ENCODE data around the gene RNF19B.
A peak's percentile ranks its signal among the peaks of the same experiment; 100 is the strongest.

The RNF19B gene

GRCh38 chr1:33008051-33008914 lies 43.7 kb upstream of the RNF19B start:
- Histone ChIP-seq H4K8ac (ENCODE audit: low read depth, low read length) (no peak overlapping the region), H3K56ac (ENCODE audit: low read length) (no peak overlapping the region), H2BK15ac (replicated peaks; ENCODE audit: low read depth) (no peak overlapping the region), H3K4me2 (ENCODE audit: low read length) (no peak overlapping the region), H3K4me1 (ENCODE audit: control insufficient read depth, low read depth, low read length) (peaks cover 4% of the 10 kb centered on the region), H2BK120ac (ENCODE audit: low read depth, low read length) (no peak overlapping the region), H3K79me1 (ENCODE audit: low read length) (no peaks in the 10 kb centered on the region), H2BK5ac (ENCODE audit: low read length) (no peak overlapping the region), H3K27me3 (ENCODE audit: insufficient read depth, low read length, poor library complexity) (no peaks in the 10 kb centered on the region), H3K4ac (ENCODE audit: low read depth, low read length) (no peak overlapping the region), H3K4me3 (ENCODE audit: low read length) (no peak overlapping the region), H4K5ac (ENCODE audit: low read length) (no peak overlapping the region), H3K23ac (ENCODE audit: low read length) (no peak overlapping the region), H3K9ac (ENCODE audit: low read length) (no peak overlapping the region), H3K79me2 (ENCODE audit: control insufficient read depth, insufficient read depth, low read length) (no peaks in the 10 kb centered on the region), H3K18ac (ENCODE audit: low read length) (no peak overlapping the region), H3K27ac (ENCODE audit: low read depth, low read length) (no peak overlapping the region), H3K36me3 (ENCODE audit: control insufficient read depth, insufficient read depth, low read length) (peaks cover 15% of the 10 kb centered on the region), H2AK5ac (ENCODE audit: low read length) (no peak overlapping the region)
- WGBS (ENCODE audit: extremely low coverage, insufficient coverage, low lambda C conversion rate) = no CpG with 5 or more reads among the region's 13 CpGs
- DNase-seq = no peak

GRCh38 chr1:33007190-33008050 lies 42.8 kb upstream of the RNF19B start:
- Histone ChIP-seq H3K27me3 (ENCODE audit: insufficient read depth, low read length, poor library complexity) (no peaks in the 10 kb centered on the region), H3K4me2 (ENCODE audit: low read length) (no peak overlapping the region), H2BK15ac (replicated peaks; ENCODE audit: low read depth) (no peak overlapping the region), H2BK120ac (ENCODE audit: low read depth, low read length) (no peak overlapping the region), H4K8ac (ENCODE audit: low read depth, low read length) (no peak overlapping the region), H3K9ac (ENCODE audit: low read length) (no peak overlapping the region), H3K36me3 (ENCODE audit: control insufficient read depth, insufficient read depth, low read length) (peaks cover 13% of the 10 kb centered on the region), H3K79me1 (ENCODE audit: low read length) (no peaks in the 10 kb centered on the region), H3K23ac (ENCODE audit: low read length) (no peak overlapping the region), H3K27ac (ENCODE audit: low read depth, low read length) (no peak overlapping the region), H4K5ac (ENCODE audit: low read length) (no peak overlapping the region), H3K56ac (ENCODE audit: low read length) (no peak overlapping the region), H2BK5ac (ENCODE audit: low read length) (no peak overlapping the region), H3K4me3 (ENCODE audit: low read length) (no peak overlapping the region), H3K18ac (ENCODE audit: low read length) (no peak overlapping the region), H3K4ac (ENCODE audit: low read depth, low read length) (no peak overlapping the region), H3K79me2 (ENCODE audit: control insufficient read depth, insufficient read depth, low read length) (no peaks in the 10 kb centered on the region), H3K4me1 (ENCODE audit: control insufficient read depth, low read depth, low read length) (peaks cover 4% of the 10 kb centered on the region), H2AK5ac (ENCODE audit: low read length) (no peak overlapping the region)
- DNase-seq = peak; percentile 82
- WGBS (ENCODE audit: extremely low coverage, insufficient coverage, low lambda C conversion rate) = no CpG with 5 or more reads among the region's 6 CpGs

DNA sequence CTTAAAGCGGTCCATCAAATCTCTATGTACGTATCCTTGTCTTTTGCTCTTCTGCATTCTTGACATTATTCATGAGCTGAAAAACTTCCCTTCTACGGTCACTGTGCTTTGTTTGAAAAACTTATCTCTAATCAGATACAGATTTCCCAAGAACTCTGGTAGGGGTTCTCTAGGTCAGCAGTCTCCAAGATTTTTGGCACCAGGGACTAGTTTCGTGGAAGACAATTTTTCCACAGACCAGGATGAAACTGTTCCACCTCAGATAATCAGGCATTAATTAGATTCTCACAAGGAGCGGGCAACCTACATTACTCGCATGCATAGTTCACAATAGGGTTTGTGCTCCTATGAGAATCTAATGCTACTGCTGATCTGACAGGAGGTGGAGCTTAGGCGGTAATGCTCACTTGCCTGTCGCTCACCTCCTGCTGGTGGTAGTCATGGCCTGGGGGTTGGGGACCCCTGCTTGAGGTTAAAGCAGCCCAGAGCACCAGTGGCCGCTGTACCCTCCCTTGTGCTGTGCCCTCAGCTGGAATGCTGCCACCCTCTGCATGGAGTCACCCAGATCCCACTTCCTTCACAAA lies 41.3 kb upstream of the RNF19B start:
- peaks cover 4% of the 10 kb centered on the region for H3K4me1 ChIP-seq (ENCODE audit: control insufficient read depth, low read depth, low read length)

GRCh38 chr1:33005117-33005837 lies 40.7 kb upstream of the RNF19B start:
- Histone ChIP-seq H3K4ac (ENCODE audit: low read depth, low read length) (no peak overlapping the region), H3K79me2 (ENCODE audit: control insufficient read depth, insufficient read depth, low read length) (no peaks in the 10 kb centered on the region), H3K27ac (ENCODE audit: low read depth, low read length) (no peak overlapping the region)

More for the DNA sequence above, 41.3 kb upstream of the RNF19B start:
- Histone ChIP-seq H2BK15ac (replicated peaks; ENCODE audit: low read depth) (no peak overlapping the region), H3K56ac (ENCODE audit: low read length) (peak overlapping the region; percentile 37), H3K36me3 (ENCODE audit: control insufficient read depth, insufficient read depth, low read length) (peaks cover 5% of the 10 kb centered on the region), H2BK120ac (ENCODE audit: low read depth, low read length) (no peak overlapping the region), H3K4me3 (ENCODE audit: low read length) (no peak overlapping the region), H3K18ac (ENCODE audit: low read length) (no peak overlapping the region), H3K4ac (ENCODE audit: low read depth, low read length) (no peak overlapping the region), H3K23ac (ENCODE audit: low read length) (no peak overlapping the region), H4K5ac (ENCODE audit: low read length) (no peak overlapping the region), H3K79me2 (ENCODE audit: control insufficient read depth, insufficient read depth, low read length) (no peaks in the 10 kb centered on the region), H2BK5ac (ENCODE audit: low read length) (no peak overlapping the region), H3K27me3 (ENCODE audit: insufficient read depth, low read length, poor library complexity) (no peaks in the 10 kb centered on the region), H4K8ac (ENCODE audit: low read depth, low read length) (no peak overlapping the region), H3K4me2 (ENCODE audit: low read length) (no peak overlapping the region), H3K79me1 (ENCODE audit: low read length) (no peaks in the 10 kb centered on the region), H3K27ac (ENCODE audit: low read depth, low read length) (no peak overlapping the region), H2AK5ac (ENCODE audit: low read length) (no peak overlapping the region), H3K9ac (ENCODE audit: low read length) (peak overlapping the region; percentile 1)
- whole genome bisulfite sequencing (ENCODE audit: extremely low coverage, insufficient coverage, low lambda C conversion rate) = no CpG with 5 or more reads among the region's 9 CpGs
- DNase-seq = no peak

GRCh38 chr1:33004613-33005012 lies 40.0 kb upstream of the RNF19B start:
- Histone ChIP-seq H3K4me2 (ENCODE audit: low read length) (no peak overlapping the region), H2BK120ac (ENCODE audit: low read depth, low read length) (no peak overlapping the region), H2AK5ac (ENCODE audit: low read length) (no peak overlapping the region), H3K56ac (ENCODE audit: low read length) (no peak overlapping the region), H3K4me1 (ENCODE audit: control insufficient read depth, low read depth, low read length) (peaks cover 4% of the 10 kb centered on the region), H4K8ac (ENCODE audit: low read depth, low read length) (no peak overlapping the region), H3K27ac (ENCODE audit: low read depth, low read length) (no peak overlapping the region), H3K79me1 (ENCODE audit: low read length) (no peaks in the 10 kb centered on the region), H3K79me2 (ENCODE audit: control insufficient read depth, insufficient read depth, low read length) (no peaks in the 10 kb centered on the region), H3K27me3 (ENCODE audit: insufficient read depth, low read length, poor library complexity) (no peaks in the 10 kb centered on the region), H3K36me3 (ENCODE audit: control insufficient read depth, insufficient read depth, low read length) (peaks cover 2% of the 10 kb centered on the region), H4K5ac (ENCODE audit: low read length) (no peak overlapping the region), H3K4me3 (ENCODE audit: low read length) (no peak overlapping the region), H2BK5ac (ENCODE audit: low read length) (no peak overlapping the region), H2BK15ac (replicated peaks; ENCODE audit: low read depth) (no peak overlapping the region), H3K23ac (ENCODE audit: low read length) (no peak overlapping the region), H3K4ac (ENCODE audit: low read depth, low read length) (no peak overlapping the region), H3K9ac (ENCODE audit: low read length) (no peak overlapping the region), H3K18ac (ENCODE audit: low read length) (no peak overlapping the region)
- no peak for DNase-seq
- 100% methylated on average over 1 of the region's 2 CpGs for WGBS (ENCODE audit: extremely low coverage, insufficient coverage, low lambda C conversion rate)

More at GRCh38 chr1:33005117-33005837, 40.7 kb upstream of the RNF19B start:
- Histone ChIP-seq H3K56ac (ENCODE audit: low read length) (no peak overlapping the region), H2BK5ac (ENCODE audit: low read length) (no peak overlapping the region), H3K4me1 (ENCODE audit: control insufficient read depth, low read depth, low read length) (peaks cover 4% of the 10 kb centered on the region), H3K9ac (ENCODE audit: low read length) (no peak overlapping the region), H3K4me3 (ENCODE audit: low read length) (no peak overlapping the region), H3K27me3 (ENCODE audit: insufficient read depth, low read length, poor library complexity) (no peaks in the 10 kb centered on the region), H2AK5ac (ENCODE audit: low read length) (no peak overlapping the region), H3K23ac (ENCODE audit: low read length) (no peak overlapping the region), H2BK15ac (replicated peaks; ENCODE audit: low read depth) (no peak overlapping the region), H3K36me3 (ENCODE audit: control insufficient read depth, insufficient read depth, low read length) (peaks cover 2% of the 10 kb centered on the region), H2BK120ac (ENCODE audit: low read depth, low read length) (no peak overlapping the region), H3K4me2 (ENCODE audit: low read length) (no peak overlapping the region), H4K8ac (ENCODE audit: low read depth, low read length) (no peak overlapping the region), H4K5ac (ENCODE audit: low read length) (no peak overlapping the region), H3K79me1 (ENCODE audit: low read length) (no peaks in the 10 kb centered on the region), H3K18ac (ENCODE audit: low read length) (no peak overlapping the region)
- DNase-seq = no peak
- no CpG with 5 or more reads among the region's 2 CpGs for WGBS (ENCODE audit: extremely low coverage, insufficient coverage, low lambda C conversion rate)
